ENCODE results near the gene OLR1. TPM values are rescaled to one million over a fixed set of nuclear protein-coding genes. Genes with fewer than 3 reads are reported as not detected.

Gene OLR1
- total RNA-seq, 1 experiment from 2014 or later = 0.12 TPM

DNA sequence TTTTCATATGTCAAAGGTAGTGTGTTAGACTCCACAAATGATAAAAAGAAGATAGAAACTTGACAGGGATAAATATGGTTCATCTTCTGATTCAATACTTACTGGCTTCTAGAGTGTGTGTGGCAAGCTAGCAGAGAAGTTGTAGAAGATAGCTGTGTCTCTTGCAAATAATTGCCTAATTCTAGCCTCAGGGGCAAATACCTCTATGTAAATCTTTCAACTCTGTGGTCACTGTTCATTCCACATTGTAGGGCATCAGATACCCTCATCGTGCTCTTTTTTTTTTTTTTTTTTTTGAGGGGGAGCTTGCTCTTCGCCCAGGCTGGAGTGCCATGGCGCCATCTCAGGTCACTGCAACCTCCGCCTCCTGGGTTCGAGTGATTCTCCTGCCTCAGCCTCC is 1.7 kb downstream of the OLR1 start:
- H3K9ac ChIP-seq (ENCODE audit: low read length) = no peak overlapping the region
- POLR2A ChIA-PET = no interaction called here

More for the DNA sequence above, 1.7 kb downstream of the OLR1 start:
- Histone ChIP-seq H3K27me3 (ENCODE audit: insufficient read depth, low read length) (no peaks in the 10 kb centered on the region), H2AFZ (ENCODE audit: low read depth, low read length, poor library complexity, severe bottlenecking) (no peak overlapping the region), H3K4me3 (replicated peaks in 1 of 2; ENCODE audit: low read depth in 1 of 2, low read length in 2 of 2) (no peak overlapping the region), H3K4me1 (ENCODE audit: control insufficient read depth in 1 of 2, insufficient read depth in 2 of 2, low read length in 2 of 2) (no peaks in the 10 kb centered on the region), H3K4me2 (ENCODE audit: low read length) (no peak overlapping the region), H3K27ac (ENCODE audit: low read depth, low read length) (no peak overlapping the region), H3K36me3 (ENCODE audit: control insufficient read depth in 1 of 2, insufficient read depth in 2 of 2, low read length in 2 of 2) (no peaks in the 10 kb centered on the region), H3K79me2 (ENCODE audit: insufficient read depth, low read length) (no peaks in the 10 kb centered on the region), H3K9me2 (ENCODE audit: insufficient read depth) (no peaks in the 10 kb centered on the region), H4K20me1 (ENCODE audit: insufficient read depth) (no peaks in the 10 kb centered on the region), H3K9me3 (ENCODE audit: control insufficient read depth in 1 of 2, insufficient read depth in 1 of 2, low read depth in 1 of 2, low read length in 2 of 2) (no peaks in the 10 kb centered on the region)
- DNase-seq (ENCODE audit: low read depth, low spot score) (no peak), ATAC-seq (no peak)
- no peak for TF ChIP-seq REST (IDR thresholded peaks at IDR 0.05; ENCODE audit: low read depth)
- TF ChIP-seq SRF (IDR thresholded peaks at IDR 0.05; ENCODE audit: low read depth) = no peak
- no peak for TF ChIP-seq POLR2AphosphoS5 (IDR thresholded peaks at IDR 0.05; ENCODE audit: low read depth, low read length)
- TF ChIP-seq ZNF274 (IDR thresholded peaks at IDR 0.05; ENCODE audit: low read depth, low read length) = no peak
- TF ChIP-seq EGR1 (IDR thresholded peaks at IDR 0.05; ENCODE audit: low read depth) = no peak
- TF ChIP-seq EZH2phosphoT487 (IDR thresholded peaks at IDR 0.05; ENCODE audit: borderline replicate concordance) = no peak
- TF ChIP-seq TCF7L2 (IDR thresholded peaks at IDR 0.05; ENCODE audit: borderline replicate concordance, extremely low read depth, insufficient read depth, insufficient read length) = no peak
- no peak for TF ChIP-seq POLR2A (IDR thresholded peaks at IDR 0.05; ENCODE audit: borderline replicate concordance, extremely low read depth, insufficient read depth, insufficient read length)
- intact Hi-C loops (cut with micrococcal nuclease) = no loop called here
- CTCF ChIA-PET = no interaction called here
- BruUV-seq (replicated peaks) = no TSS peak
- RAD21 ChIA-PET (ENCODE audit: low non-redundant PET in 1 of 2, low total read pairs in 2 of 2, uncharacterized antibody in 2 of 2, unreplicated experiment in 2 of 2) = no interaction called here

Data from HCT116 (cell line).